Measurements from ENCODE around the gene SPOCK3. TPM values are rescaled to one million over a fixed set of nuclear protein-coding genes. Genes with fewer than 3 reads are reported as not detected.
"Not testable (repeated sequence)": the region's sequence is repeated elsewhere in the genome, so short reads cannot be mapped to it uniquely, and the experiment has no call there.

The SPOCK3 gene
- total and polyA plus RNA-seq, 9 donors, result 0.50 to 11.0 (median 4.5) TPM

DNA sequence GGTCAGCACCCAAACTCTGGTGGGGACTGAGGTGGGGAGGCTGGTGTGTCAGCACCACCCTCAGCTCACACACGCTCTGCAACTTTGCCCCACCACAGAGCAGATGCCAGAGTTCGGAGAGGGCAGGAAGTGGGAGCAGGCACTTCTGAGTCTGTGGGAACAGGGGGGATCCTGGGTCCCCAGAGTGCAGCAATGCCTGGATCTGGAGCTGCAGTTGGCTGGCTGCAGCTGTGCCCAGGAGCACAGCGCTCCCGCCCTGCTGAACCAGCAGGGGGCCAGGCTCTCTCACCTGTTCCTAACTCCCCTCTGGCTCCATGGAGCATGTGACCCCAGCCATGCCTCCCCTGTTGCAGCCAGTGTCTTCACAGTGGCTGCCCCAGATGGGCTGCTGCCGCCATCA lies 252.4 kb downstream of the SPOCK3 start:
- Histone ChIP-seq H3K9me3 (no peaks in the 10 kb centered on the region), H3K27me3 (no peaks in the 10 kb centered on the region), H3K4me3 (no peak overlapping the region), H3K4me1 (ENCODE audit: insufficient read depth) (no peaks in the 10 kb centered on the region), H3K27ac (no peak overlapping the region), H3K36me3 (no peaks in the 10 kb centered on the region)
- intact Hi-C loops (cut with DNase I), result no loop called here
- WGBS, 3 donors, result 93 to 96% (median 93%) methylated on average over 5 of the region's 5 CpGs
- no peak for DNase-seq
- no peak for TF ChIP-seq EP300 (IDR thresholded peaks at IDR 0.05)

- 89 to 98% (median 95%) methylated on average over 3 of the region's 3 CpGs for WGBS, 3 donors
- no peak overlapping the region for H3K4me3 ChIP-seq
- TF ChIP-seq, protein P1, sequence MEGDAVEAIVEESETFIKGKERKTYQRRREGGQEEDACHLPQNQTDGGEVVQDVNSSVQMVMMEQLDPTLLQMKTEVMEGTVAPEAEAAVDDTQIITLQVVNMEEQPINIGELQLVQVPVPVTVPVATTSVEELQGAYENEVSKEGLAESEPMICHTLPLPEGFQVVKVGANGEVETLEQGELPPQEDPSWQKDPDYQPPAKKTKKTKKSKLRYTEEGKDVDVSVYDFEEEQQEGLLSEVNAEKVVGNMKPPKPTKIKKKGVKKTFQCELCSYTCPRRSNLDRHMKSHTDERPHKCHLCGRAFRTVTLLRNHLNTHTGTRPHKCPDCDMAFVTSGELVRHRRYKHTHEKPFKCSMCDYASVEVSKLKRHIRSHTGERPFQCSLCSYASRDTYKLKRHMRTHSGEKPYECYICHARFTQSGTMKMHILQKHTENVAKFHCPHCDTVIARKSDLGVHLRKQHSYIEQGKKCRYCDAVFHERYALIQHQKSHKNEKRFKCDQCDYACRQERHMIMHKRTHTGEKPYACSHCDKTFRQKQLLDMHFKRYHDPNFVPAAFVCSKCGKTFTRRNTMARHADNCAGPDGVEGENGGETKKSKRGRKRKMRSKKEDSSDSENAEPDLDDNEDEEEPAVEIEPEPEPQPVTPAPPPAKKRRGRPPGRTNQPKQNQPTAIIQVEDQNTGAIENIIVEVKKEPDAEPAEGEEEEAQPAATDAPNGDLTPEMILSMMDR (IDR thresholded peaks at IDR 0.05), result no peak
- TF ChIP-seq EP300 (IDR thresholded peaks at IDR 0.05), result no peak
- TF ChIP-seq POLR2A (IDR thresholded peaks at IDR 0.05), result no peak
- H3K4me1 ChIP-seq (ENCODE audit: insufficient read depth), result no peaks in the 10 kb centered on the region
- H3K27ac ChIP-seq, result no peak overlapping the region
- intact Hi-C loops (cut with DNase I), result no loop called here
- H3K27me3 ChIP-seq, result no peaks in the 10 kb centered on the region
- no peaks in the 10 kb centered on the region for H3K9me3 ChIP-seq
- no peak for DNase-seq
- no peaks in the 10 kb centered on the region for H3K36me3 ChIP-seq
These were observed 253.9 kb downstream of the SPOCK3 start for GRCh38 chr4:166980419-166980818.

DNA sequence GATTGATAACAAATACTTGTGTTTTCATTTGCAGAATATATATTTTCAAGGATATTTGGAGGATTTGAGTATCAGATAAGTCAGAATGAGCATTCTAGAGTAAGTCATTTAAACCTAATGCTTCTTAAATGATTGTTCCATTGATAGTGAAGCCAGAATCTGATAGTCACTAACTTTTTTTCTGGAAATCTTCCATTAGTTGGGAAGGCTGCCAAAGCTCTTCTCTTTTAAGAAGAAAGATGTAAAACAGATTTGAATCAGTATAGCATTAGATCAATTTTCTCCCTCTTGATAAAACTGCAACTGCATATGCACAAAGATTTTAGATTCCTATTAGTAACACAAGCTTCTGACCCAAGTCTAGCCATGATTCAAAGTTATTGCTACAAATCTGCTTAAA lies 256.7 kb downstream of the SPOCK3 start:
- Histone ChIP-seq H3K4me1 (ENCODE audit: insufficient read depth) (no peaks in the 10 kb centered on the region), H3K27me3 (no peaks in the 10 kb centered on the region)
- no peak for DNase-seq

GRCh38 chr4:166972071-166972470 lies 262.2 kb downstream of the SPOCK3 start:
- no peak overlapping the region for H3K4me3 ChIP-seq
- no peak overlapping the region for H3K27ac ChIP-seq
- H3K4me1 ChIP-seq (ENCODE audit: insufficient read depth), result no peaks in the 10 kb centered on the region
- WGBS, 3 donors, result 8 to 22% (median 11%) methylated on average over 2 of the region's 2 CpGs
- H3K27me3 ChIP-seq, result no peaks in the 10 kb centered on the region
- H3K9me3 ChIP-seq, result no peaks in the 10 kb centered on the region
- no peak for DNase-seq
- TF ChIP-seq, protein P1 (IDR thresholded peaks at IDR 0.05), result no peak
- TF ChIP-seq EP300 (IDR thresholded peaks at IDR 0.05) (no peak), POLR2A (IDR thresholded peaks at IDR 0.05) (no peak)
- H3K36me3 ChIP-seq, result no peaks in the 10 kb centered on the region
- intact Hi-C loops (cut with DNase I), result no loop called here

More for the DNA sequence above, 256.7 kb downstream of the SPOCK3 start:
- TF ChIP-seq EP300 (IDR thresholded peaks at IDR 0.05), result no peak
- TF ChIP-seq, protein P1 (IDR thresholded peaks at IDR 0.05), result no peak
- TF ChIP-seq POLR2A (IDR thresholded peaks at IDR 0.05), result no peak
- Histone ChIP-seq H3K27ac (no peak overlapping the region), H3K9me3 (no peaks in the 10 kb centered on the region), H3K4me3 (no peak overlapping the region), H3K36me3 (no peaks in the 10 kb centered on the region)
- intact Hi-C loops (cut with DNase I), result no loop called here

GRCh38 chr4:166968219-166968618 lies 266.1 kb downstream of the SPOCK3 start:
- H3K9me3 ChIP-seq; intact Hi-C loops (cut with DNase I); H3K27me3 ChIP-seq; H3K4me1 ChIP-seq (ENCODE audit: insufficient read depth); H3K27ac ChIP-seq; H3K4me3 ChIP-seq; DNase-seq; H3K36me3 ChIP-seq: not testable (repeated sequence)
- 56 to 85% (median 71%) methylated on average over 1 of the region's 1 CpG for WGBS, 3 donors

- WGBS, 3 donors, result 93 to 98% (median 96%) methylated on average over 2 of the region's 2 CpGs
- no peaks in the 10 kb centered on the region for H3K9me3 ChIP-seq
- H3K4me3 ChIP-seq, result no peak overlapping the region
- H3K4me1 ChIP-seq (ENCODE audit: insufficient read depth), result no peaks in the 10 kb centered on the region
- no peak for DNase-seq
- intact Hi-C loops (cut with DNase I), result no loop called here
- no peaks in the 10 kb centered on the region for H3K36me3 ChIP-seq
- TF ChIP-seq, protein P1 (IDR thresholded peaks at IDR 0.05), result no peak
- no peak for TF ChIP-seq EP300 (IDR thresholded peaks at IDR 0.05)
- TF ChIP-seq POLR2A (IDR thresholded peaks at IDR 0.05), result no peak
- H3K27me3 ChIP-seq, result no peaks in the 10 kb centered on the region
- no peak overlapping the region for H3K27ac ChIP-seq
These were observed 268.7 kb downstream of the SPOCK3 start for GRCh38 chr4:166965562-166965961.

Measured in ovary (tissue), 9 donors.